Limb (tissue), 2 donors: ENCODE results near the gene COX6A2.

ENCODE experiments used
- DNase-seq, 2 donors: peaks; one replicate each; pipeline ENCODE4 v3.0.0-alpha.2; 2016; ENCODE audit errors: extremely low spot score in 2 of 2

Gene COX6A2

GRCh38 chr16:31410082-31410481, 18.1 kb downstream of the COX6A2 start:
- no peak for DNase-seq

- no peak for DNase-seq
Observed at GRCh38 chr16:31409433-31409832, 18.7 kb downstream of the COX6A2 start.

GRCh38 chr16:31407406-31407805, 20.8 kb downstream of the COX6A2 start:
- DNase-seq = no peak

GRCh38 chr16:31404353-31405064, 23.7 kb downstream of the COX6A2 start:
- no peak for DNase-seq

GRCh38 chr16:31403590-31404352, 24.4 kb downstream of the COX6A2 start:
- no peak for DNase-seq

- no peak for DNase-seq
Observed at GRCh38 chr16:31402687-31403086, 25.5 kb downstream of the COX6A2 start.

- DNase-seq = no peak
Observed at GRCh38 chr16:31401436-31401835, 26.7 kb downstream of the COX6A2 start.

- no peak for DNase-seq
Observed at GRCh38 chr16:31400191-31400590, 28.0 kb downstream of the COX6A2 start.

- DNase-seq = no peak
Observed at GRCh38 chr16:31397701-31398100, 30.5 kb downstream of the COX6A2 start.

- no peak for DNase-seq
Observed at GRCh38 chr16:31397096-31397660, 31.0 kb downstream of the COX6A2 start.

- DNase-seq = no peak
Observed at GRCh38 chr16:31395647-31396046, 32.5 kb downstream of the COX6A2 start.

GRCh38 chr16:31393056-31393455, 35.1 kb downstream of the COX6A2 start, which contains the start of gene ITGAD:
TSS of gene ITGAD (plus strand) at chr16:31393335. CDS start at chr16:31393361, 26 bp downstream.
- no peak for DNase-seq

- no peak for DNase-seq
Observed at GRCh38 chr16:31390504-31391041, 37.6 kb downstream of the COX6A2 start.

GRCh38 chr16:31388535-31388934, 39.6 kb downstream of the COX6A2 start:
- DNase-seq = no peak

GRCh38 chr16:31386157-31386984, 41.8 kb downstream of the COX6A2 start:
- DNase-seq = no peak

- no peak for DNase-seq
Observed at GRCh38 chr16:31385680-31386079, 42.5 kb downstream of the COX6A2 start.

GRCh38 chr16:31382485-31383161, 45.5 kb downstream of the COX6A2 start:
- peak; percentile 15 to 45 for DNase-seq

- DNase-seq = no peak
Observed at GRCh38 chr16:31380201-31380600, 48.0 kb downstream of the COX6A2 start.
